GM13976 (cell line): Measurements from ENCODE around the gene WEE1.

Experiments used
- DNase-seq: peaks from one replicate; pipeline ENCODE4 v3.0.0; 2012; ENCODE audit warnings: low spot score
- in situ Hi-C: fragments of 300-500 bp; cut with MboI; formaldehyde crosslinking; loops from one replicate; pipeline ENCODE4 v1.12.0; 2022; ENCODE audit warnings: low sequenced_read_pairs, mixed read lengths, inconsistent platforms; ENCODE audit not compliant: unreplicated experiment
- TF ChIP-seq, protein P1 (sequence below): IDR thresholded peaks from 2 replicates; pipeline ENCODE4 v1.5.1; 2012; ENCODE audit warnings: borderline replicate concordance, mild to moderate bottlenecking; ENCODE audit not compliant: insufficient read depth; ENCODE audit errors: extremely low read depth, missing control alignments, control extremely low read depth

The WEE1 gene

DNA sequence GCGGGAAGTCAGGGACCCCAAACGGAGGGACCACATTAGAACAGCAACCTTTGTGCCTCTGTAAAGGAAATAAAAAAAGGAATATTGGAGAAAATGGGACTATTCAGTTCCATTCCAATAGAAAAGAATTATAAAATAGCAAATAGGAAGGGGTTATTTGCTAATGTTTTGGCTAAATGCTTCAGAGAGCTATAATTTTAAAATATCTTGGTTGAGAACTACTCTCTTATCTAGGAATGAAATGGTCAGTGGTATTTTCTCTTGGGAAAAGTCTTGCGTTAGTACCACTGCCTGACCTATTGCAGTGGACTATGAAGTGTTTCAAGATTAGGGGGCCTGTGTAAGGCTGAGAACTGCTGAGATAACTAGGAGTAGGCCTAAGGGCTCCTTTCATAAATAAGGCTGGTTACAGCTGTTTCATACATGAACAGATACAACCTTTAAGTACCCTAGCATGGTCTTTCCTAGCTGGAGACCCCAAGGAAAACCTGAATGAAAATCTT, 6.9 kb upstream of the WEE1 start:
- no peak for DNase-seq
- in situ Hi-C loops = no loop called here
- TF ChIP-seq, protein P1, sequence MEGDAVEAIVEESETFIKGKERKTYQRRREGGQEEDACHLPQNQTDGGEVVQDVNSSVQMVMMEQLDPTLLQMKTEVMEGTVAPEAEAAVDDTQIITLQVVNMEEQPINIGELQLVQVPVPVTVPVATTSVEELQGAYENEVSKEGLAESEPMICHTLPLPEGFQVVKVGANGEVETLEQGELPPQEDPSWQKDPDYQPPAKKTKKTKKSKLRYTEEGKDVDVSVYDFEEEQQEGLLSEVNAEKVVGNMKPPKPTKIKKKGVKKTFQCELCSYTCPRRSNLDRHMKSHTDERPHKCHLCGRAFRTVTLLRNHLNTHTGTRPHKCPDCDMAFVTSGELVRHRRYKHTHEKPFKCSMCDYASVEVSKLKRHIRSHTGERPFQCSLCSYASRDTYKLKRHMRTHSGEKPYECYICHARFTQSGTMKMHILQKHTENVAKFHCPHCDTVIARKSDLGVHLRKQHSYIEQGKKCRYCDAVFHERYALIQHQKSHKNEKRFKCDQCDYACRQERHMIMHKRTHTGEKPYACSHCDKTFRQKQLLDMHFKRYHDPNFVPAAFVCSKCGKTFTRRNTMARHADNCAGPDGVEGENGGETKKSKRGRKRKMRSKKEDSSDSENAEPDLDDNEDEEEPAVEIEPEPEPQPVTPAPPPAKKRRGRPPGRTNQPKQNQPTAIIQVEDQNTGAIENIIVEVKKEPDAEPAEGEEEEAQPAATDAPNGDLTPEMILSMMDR = no peak

DNA sequence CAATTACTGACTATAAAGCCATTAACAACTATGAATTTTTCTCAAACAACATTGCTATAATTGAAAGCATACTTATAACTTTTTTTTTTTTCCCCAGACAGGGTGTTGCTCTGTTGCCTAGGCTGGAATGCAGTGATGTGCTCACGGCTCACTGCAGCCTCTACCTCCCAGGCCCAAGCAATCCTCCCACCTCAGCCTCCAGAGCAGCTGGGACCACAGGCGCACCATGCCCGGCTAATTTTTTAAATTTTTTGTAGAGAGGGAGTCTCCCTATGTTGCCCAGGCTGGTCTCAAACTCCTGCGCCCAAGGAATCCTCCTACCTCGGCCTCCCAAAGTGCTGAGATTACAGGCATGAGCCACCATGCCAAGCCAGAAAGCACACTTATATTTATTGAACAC, 6.1 kb upstream of the WEE1 start:
- in situ Hi-C loops = no loop called here
- TF ChIP-seq, protein P1 = no peak
- DNase-seq = no peak

DNA sequence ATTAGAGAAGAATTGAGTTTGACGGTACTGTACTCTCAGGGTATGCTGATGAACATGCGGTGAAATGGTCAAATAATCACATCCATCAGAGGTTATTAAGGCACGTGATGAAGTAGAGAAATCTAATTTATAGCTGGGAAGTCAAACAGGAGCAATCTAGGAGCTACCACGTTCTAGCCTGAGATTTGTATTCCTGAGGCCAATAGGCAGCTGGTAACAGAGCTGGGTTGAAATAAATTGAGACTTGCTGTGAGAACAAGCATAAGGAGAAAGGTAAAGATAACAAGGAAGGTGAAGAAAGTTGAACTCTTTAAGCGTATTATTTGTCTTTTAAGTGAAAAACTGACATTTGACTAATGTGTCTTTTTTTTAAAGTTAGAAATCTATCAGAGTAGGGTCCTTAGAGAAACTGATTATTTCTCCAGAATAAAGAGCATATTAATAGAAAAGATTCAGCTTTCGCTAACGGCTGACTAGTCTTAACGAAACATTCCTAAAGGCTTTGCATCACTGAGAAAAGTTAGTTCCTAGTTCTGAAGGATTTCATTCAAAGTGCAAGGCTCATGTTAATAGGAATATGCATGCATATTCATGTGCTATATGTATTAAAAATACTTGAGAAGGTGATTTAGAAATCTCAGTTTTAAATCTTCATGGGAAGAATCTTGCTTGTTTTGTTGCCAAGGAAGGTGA, 5.2 kb upstream of the WEE1 start:
- DNase-seq = no peak
- in situ Hi-C loops = no loop called here
- TF ChIP-seq, protein P1 = no peak

DNA sequence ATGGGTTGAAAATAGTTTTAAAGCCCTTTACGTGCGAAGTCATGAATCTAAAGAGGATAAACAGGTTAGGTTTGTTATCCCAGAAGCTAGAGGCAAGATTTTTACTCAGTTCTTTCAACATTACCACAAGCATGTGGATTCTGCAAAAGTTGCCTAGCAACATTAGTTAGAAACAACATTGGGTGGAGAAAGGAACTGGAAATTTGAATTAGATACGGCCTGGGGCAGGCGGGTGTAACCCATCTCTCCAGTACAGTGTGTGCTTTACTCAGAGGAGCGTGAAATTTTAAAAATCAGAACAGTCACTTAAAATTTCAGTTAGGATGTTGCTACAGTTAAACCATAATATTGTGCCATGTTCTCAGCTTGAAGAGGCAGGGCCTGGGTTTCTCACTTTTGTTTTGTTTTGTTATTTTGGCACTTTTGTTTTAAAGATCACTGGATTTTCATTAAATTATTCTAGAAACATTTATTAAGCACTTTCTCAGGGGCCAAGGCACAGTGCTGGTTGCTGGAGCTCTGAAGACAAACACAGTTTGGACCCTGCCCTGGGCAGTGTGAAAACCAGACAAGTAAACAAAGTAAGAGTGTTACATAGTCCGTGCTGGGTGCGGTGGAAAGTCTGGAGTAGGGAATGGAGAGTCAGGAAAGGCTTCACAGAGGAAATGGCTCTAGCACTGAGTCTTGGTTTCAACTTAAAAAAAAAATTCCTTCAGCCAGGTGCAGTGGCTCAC, 4.4 kb upstream of the WEE1 start:
- TF ChIP-seq, protein P1 = no peak
- DNase-seq = peak; percentile 22
- in situ Hi-C loops = no loop called here

DNA sequence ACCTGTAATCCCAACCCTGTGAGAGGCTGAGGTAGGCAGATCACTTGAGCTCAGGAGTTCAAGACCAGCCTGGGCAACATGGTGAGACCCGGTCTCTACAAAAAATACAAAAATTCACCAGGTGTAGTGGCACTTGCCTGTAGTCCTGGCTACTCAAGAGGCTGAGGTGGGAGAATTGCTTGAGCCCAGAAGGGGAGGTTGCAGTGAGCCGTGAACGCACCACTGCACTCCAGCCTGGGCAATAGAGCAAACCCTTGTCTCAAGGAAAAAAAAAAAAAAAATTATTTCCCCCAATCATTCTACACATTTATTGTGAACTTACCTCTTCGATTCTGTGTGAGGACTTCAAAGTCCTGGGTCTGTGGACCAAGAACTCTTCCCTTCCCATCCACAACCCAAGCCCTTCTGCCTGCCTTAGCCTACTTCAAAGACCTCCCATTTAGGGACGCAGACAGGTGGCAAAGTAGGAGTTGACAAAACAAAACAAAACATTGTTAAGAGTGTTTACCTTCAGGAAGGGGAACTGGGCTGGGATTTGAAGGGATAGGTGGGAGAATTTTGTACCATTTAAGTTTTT, 3.8 kb upstream of the WEE1 start:
- TF ChIP-seq, protein P1 = no peak
- no peak for DNase-seq
- in situ Hi-C loops = no loop called here

DNA sequence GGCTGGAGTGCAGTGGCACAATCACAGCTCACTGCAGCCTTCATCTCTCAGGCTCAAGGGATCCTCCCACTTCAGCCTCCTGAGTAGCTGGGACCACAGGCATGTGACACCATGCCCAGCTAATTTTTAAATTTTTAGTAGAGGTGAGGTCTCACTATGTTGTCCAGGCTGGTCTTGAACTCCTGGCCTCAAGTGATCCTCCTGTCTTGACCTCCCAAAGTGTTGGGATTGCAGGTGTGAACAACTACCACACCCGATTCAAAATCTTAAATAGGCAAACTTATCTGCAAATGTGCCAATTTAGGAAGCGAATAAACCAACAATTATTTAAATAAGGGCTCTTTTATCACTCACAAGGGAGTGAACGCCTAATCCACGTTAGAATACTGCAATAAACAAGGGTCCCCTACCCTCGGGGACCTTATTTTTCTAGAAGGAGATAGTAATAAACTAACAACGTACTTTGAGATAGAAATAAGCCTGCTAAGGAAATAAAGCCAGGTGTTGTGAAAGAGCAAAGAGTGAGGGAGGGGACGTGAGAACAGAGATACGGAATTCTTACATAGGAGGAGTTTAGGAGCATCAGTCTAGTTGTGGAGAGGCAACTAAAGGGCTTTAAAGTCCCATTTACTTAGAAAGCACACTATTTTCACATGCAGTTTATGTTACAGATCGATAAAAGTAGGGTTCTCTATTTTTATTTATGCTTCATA, 3.0 kb upstream of the WEE1 start:
- in situ Hi-C loops = no loop called here
- TF ChIP-seq, protein P1 = no peak
- DNase-seq = no peak
